Spleen (tissue), 7 donors: ENCODE measurements around the gene ZNF763.

ENCODE experiments used
- POLR2A ChIP-seq, 3 donors: fragments of 450-650 bp; IDR thresholded peaks; one replicate each; pipeline ENCODE4 v1.5.1; 2017; ENCODE audit warnings: antibody characterized with exemption in 3 of 3, mild to moderate bottlenecking in 1 of 3
- TF ChIP-seq, protein P1 (sequence below), 11 experiments: fragments of 200-600 bp in 7 of 11; fragments of 450-650 bp in 4 of 11; sonication (generic) in 4 of 11; IDR thresholded peaks in 8 of 11; conservative IDR thresholded peaks in 3 of 11; 1 replicate in 7 of 11; 2 replicates in 4 of 11; pipeline versions ENCODE4 v1.4.0 to v1.8.0; 2016 to 2021; ENCODE audit warnings: antibody characterized with exemption in 11 of 11, inconsistent platforms in 4 of 11, mild to moderate bottlenecking in 1 of 11
- donor health status: DM: no; HTN: no; CAD: no; lungs with moderate emphysema.
- donor health status: DM: no; HTN: no; CAD: no.
- donor health status: DM: no; HTN: no; CAD: no.

DNA sequence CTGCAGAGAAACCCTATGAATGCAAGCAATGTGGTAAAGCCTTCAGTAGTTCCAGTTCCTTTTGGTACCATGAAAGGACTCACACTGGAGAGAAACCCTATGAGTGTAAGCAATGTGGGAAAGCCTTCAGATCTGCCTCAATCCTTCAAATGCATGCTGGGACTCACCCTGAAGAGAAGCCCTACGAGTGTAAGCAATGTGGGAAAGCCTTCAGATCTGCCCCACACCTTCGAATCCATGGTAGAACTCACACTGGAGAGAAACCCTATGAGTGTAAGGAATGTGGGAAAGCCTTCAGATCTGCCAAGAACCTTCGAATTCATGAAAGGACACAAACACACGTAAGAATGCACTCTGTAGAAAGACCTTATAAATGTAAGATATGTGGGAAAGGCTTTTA lies 14.7 kb downstream of the ZNF763 start:
- TF ChIP-seq, protein P1, sequence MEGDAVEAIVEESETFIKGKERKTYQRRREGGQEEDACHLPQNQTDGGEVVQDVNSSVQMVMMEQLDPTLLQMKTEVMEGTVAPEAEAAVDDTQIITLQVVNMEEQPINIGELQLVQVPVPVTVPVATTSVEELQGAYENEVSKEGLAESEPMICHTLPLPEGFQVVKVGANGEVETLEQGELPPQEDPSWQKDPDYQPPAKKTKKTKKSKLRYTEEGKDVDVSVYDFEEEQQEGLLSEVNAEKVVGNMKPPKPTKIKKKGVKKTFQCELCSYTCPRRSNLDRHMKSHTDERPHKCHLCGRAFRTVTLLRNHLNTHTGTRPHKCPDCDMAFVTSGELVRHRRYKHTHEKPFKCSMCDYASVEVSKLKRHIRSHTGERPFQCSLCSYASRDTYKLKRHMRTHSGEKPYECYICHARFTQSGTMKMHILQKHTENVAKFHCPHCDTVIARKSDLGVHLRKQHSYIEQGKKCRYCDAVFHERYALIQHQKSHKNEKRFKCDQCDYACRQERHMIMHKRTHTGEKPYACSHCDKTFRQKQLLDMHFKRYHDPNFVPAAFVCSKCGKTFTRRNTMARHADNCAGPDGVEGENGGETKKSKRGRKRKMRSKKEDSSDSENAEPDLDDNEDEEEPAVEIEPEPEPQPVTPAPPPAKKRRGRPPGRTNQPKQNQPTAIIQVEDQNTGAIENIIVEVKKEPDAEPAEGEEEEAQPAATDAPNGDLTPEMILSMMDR (IDR thresholded peaks at IDR 0.05 in 8 of 11, conservative IDR thresholded peaks at IDR 0.05 in 3 of 11): no peak
- no peak for TF ChIP-seq POLR2A (IDR thresholded peaks at IDR 0.05)
